Measurements from ENCODE around the gene CSAG2.

DNA sequence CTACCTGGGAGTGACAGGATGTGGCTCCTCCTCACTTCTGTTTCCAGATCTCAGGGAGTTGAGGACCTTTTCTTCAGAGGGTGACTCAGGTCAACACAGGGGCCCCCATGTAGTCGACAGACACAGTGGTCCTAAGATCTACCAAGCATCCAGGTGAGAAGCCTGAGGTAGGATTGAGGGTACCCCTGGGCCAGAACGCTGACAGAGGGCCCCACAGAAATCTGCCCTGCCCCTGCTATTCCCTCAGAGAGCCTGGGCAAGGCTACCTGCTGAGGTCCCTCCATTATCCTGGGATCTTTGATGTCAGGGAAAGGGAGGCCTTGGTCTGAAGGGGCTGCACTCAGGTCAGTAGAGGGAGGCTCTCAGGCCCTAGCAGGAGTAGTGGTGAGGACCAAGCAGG lies 26.0 kb upstream of the CSAG2 start:
- TF ChIP-seq, protein P1, sequence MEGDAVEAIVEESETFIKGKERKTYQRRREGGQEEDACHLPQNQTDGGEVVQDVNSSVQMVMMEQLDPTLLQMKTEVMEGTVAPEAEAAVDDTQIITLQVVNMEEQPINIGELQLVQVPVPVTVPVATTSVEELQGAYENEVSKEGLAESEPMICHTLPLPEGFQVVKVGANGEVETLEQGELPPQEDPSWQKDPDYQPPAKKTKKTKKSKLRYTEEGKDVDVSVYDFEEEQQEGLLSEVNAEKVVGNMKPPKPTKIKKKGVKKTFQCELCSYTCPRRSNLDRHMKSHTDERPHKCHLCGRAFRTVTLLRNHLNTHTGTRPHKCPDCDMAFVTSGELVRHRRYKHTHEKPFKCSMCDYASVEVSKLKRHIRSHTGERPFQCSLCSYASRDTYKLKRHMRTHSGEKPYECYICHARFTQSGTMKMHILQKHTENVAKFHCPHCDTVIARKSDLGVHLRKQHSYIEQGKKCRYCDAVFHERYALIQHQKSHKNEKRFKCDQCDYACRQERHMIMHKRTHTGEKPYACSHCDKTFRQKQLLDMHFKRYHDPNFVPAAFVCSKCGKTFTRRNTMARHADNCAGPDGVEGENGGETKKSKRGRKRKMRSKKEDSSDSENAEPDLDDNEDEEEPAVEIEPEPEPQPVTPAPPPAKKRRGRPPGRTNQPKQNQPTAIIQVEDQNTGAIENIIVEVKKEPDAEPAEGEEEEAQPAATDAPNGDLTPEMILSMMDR (IDR thresholded peaks at IDR 0.05; ENCODE audit: low read depth, low read length) = no peak
- no peak for TF ChIP-seq EZH2phosphoT487 (IDR thresholded peaks at IDR 0.05; ENCODE audit: low read depth)
